Keratinocyte (primary cell): ENCODE data around the gene D2HGDH. TPM values are rescaled to one million over a fixed set of nuclear protein-coding genes. Genes with fewer than 3 reads are reported as not detected.

Experiments
- DNase-seq: peaks from one replicate; pipeline ENCODE4 v3.0.0-alpha.2; 2011; ENCODE audit warnings: low read depth, missing footprints, low spot score
- FAIRE-seq: peaks from 2 replicates; lab custom pipeline; 2011; peaks lifted over from hg19 to GRCh38; lab: Jason Lieb, UNC
- H2AFZ ChIP-seq: 2 replicates; pipeline ENCODE4 v1.6.0; 2012; ENCODE audit warnings: low read length, control low read depth, inconsistent platforms; ENCODE audit not compliant: control insufficient read depth
- H3K27ac ChIP-seq: 2 replicates; pipeline ENCODE4 v1.5.1; 2011; ENCODE audit warnings: low read length; ENCODE audit not compliant: control insufficient read depth, insufficient read depth
- H3K27me3 ChIP-seq: 3 replicates; pipeline ENCODE4 v1.6.0; 2011; ENCODE audit warnings: low read length; ENCODE audit not compliant: control insufficient read depth, insufficient read depth; ENCODE audit errors: extremely low read depth
- H3K36me3 ChIP-seq, 2 experiments: 2 replicates in 1 of 2; 3 replicates in 1 of 2; pipeline ENCODE4 v1.5.1; 2011; ENCODE audit warnings: low read length in 2 of 2, mild to moderate bottlenecking in 1 of 2; ENCODE audit not compliant: control insufficient read depth in 2 of 2, insufficient read depth in 2 of 2; ENCODE audit errors: extremely low read depth in 1 of 2
- H3K4me1 ChIP-seq: 3 replicates; pipeline ENCODE4 v1.5.1; 2011; ENCODE audit warnings: low read length; ENCODE audit not compliant: control insufficient read depth, insufficient read depth; ENCODE audit errors: extremely low read depth
- H3K4me2 ChIP-seq: 3 replicates; pipeline ENCODE4 v1.6.0; 2011; ENCODE audit warnings: low read depth, low read length; ENCODE audit not compliant: control insufficient read depth, insufficient read depth; ENCODE audit errors: extremely low read depth
- H3K4me3 ChIP-seq, 3 experiments: fragments of 200-600 bp in 1 of 3; sonication (generic) in 1 of 3; 2 replicates in 2 of 3; 3 replicates in 1 of 3; pipeline ENCODE4 v1.5.1; 2011 to 2016; ENCODE audit warnings: low read length in 3 of 3, mild to moderate bottlenecking in 3 of 3, control low read depth in 2 of 3, inconsistent platforms in 1 of 3, low read depth in 1 of 3, mixed read lengths in 1 of 3, mixed run types in 1 of 3, moderate library complexity in 1 of 3; ENCODE audit not compliant: control insufficient read depth in 2 of 3, insufficient read depth in 2 of 3; ENCODE audit errors: extremely low read depth in 1 of 3
- H3K79me2 ChIP-seq: 2 replicates; pipeline ENCODE4 v1.6.0; 2012; ENCODE audit warnings: low read length; ENCODE audit not compliant: control insufficient read depth, insufficient read depth
- H3K9ac ChIP-seq: 3 replicates; pipeline ENCODE4 v1.6.0; 2011; ENCODE audit warnings: low read length; ENCODE audit not compliant: control insufficient read depth, insufficient read depth; ENCODE audit errors: extremely low read depth
- H3K9me1 ChIP-seq: 3 replicates; pipeline ENCODE4 v1.6.0; 2011; ENCODE audit warnings: low read length; ENCODE audit not compliant: control insufficient read depth, insufficient read depth; ENCODE audit errors: extremely low read depth
- H3K9me3 ChIP-seq: 2 replicates; pipeline ENCODE4 v1.5.1; 2012; ENCODE audit warnings: low read depth, low read length; ENCODE audit not compliant: control insufficient read depth
- H4K20me1 ChIP-seq: 3 replicates; pipeline ENCODE4 v1.6.0; 2011; ENCODE audit warnings: low read length; ENCODE audit not compliant: control insufficient read depth, insufficient read depth; ENCODE audit errors: extremely low read depth
- CTCF ChIP-seq, 3 experiments: IDR thresholded peaks in 1 of 3; conservative IDR thresholded peaks in 1 of 3; optimal IDR thresholded peaks in 1 of 3; 2 replicates in 2 of 3; 3 replicates in 1 of 3; pipeline versions ENCODE3 to v1.5.1; 2011; ENCODE audit warnings: low read length in 3 of 3, mild to moderate bottlenecking in 3 of 3, moderate library complexity in 2 of 3, control low read depth in 1 of 3, inconsistent platforms in 1 of 3; ENCODE audit not compliant: insufficient read depth in 2 of 3; ENCODE audit errors: extremely low read depth in 1 of 3
- EZH2 ChIP-seq: IDR thresholded peaks from one replicate; pipeline ENCODE4 v1.6.1; 2012; ENCODE audit warnings: inconsistent platforms, mild to moderate bottlenecking, low read length, moderate library complexity
- dilution Hi-C: fragments of 300-500 bp; cut with MboI; formaldehyde crosslinking; loops from one replicate; pipeline ENCODE4 v1.7.0; 2020; ENCODE audit warnings: low sequenced_read_pairs; ENCODE audit not compliant: extremely low pct_ligation_motif_present
- polyA plus RNA-seq, 5 experiments: library from polyadenylated mRNA; depleted of rRNA in 3 of 5; stranded (reverse) in 3 of 5; stranded (forward) in 1 of 5; unstranded in 1 of 5; fragments of >200 nt; gene quantifications; 1 replicate in 1 of 5; 2 replicates in 3 of 5; 3 replicates in 1 of 5; pipeline versions ENCODE4 v1.2.1 to v1.2.3, GENCODE V29; 2011 to 2012; ENCODE audit warnings: missing spikeins in 2 of 5, low read depth in 1 of 5, low replicate concordance in 1 of 5

The D2HGDH gene
- polyA plus RNA-seq, 1 donor (not counting 4 experiments of a cell fraction or from before 2014, with no cell fraction given): 5.4 TPM

DNA sequence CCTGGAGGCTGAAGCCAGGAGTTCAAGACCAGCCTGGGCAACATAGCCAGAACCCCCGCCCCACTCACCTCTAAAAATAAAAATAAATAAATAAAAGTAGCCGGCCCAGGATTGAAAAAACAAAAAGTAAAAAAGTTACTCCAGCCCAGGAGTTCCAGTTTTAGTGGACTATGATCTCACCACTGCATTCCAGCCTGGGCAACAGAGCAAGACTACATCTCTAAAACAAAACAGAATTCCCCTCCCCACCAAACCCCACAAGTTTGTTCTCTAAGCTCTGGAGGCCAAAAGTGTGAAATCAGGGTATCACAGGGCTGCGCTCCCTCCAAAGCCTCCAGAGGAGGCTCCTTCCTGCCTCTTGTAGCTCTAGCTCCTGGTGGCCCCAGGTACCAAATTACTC, 1.7 kb downstream of the D2HGDH start:
- no peaks in the 10 kb centered on the region for H4K20me1 ChIP-seq
- peaks cover 2% of the 10 kb centered on the region for H3K9me1 ChIP-seq
- DNase-seq (no peak), FAIRE-seq (no peak)
- no peak overlapping the region for H2AFZ ChIP-seq
- TF ChIP-seq EZH2: no peak
- no peak for TF ChIP-seq CTCF (optimal IDR thresholded peaks at IDR 0.05 in 1 of 3, IDR thresholded peaks at IDR 0.05 in 1 of 3, conservative IDR thresholded peaks at IDR 0.05 in 1 of 3; ENCODE audit: extremely low read depth in 1 of 3, insufficient read depth in 2 of 3, low read length in 3 of 3)
- H3K9me3 ChIP-seq: no peaks in the 10 kb centered on the region
- H3K4me2 ChIP-seq: no peak overlapping the region
- H3K27me3 ChIP-seq: no peaks in the 10 kb centered on the region
- no peak overlapping the region for H3K9ac ChIP-seq
- dilution Hi-C loops: no loop called here
- no peak overlapping the region for H3K27ac ChIP-seq
- peaks cover 24% of the 10 kb centered on the region for H3K4me1 ChIP-seq
- H3K36me3 ChIP-seq: no peaks in the 10 kb centered on the region
- no peaks in the 10 kb centered on the region for H3K79me2 ChIP-seq
- H3K4me3 ChIP-seq: no peak overlapping the region

GRCh38 chr2:241738040-241738686, 3.7 kb downstream of the D2HGDH start:
- no peaks in the 10 kb centered on the region for H3K36me3 ChIP-seq
- H3K27me3 ChIP-seq: no peaks in the 10 kb centered on the region
- no peak overlapping the region for H3K27ac ChIP-seq
- H3K4me1 ChIP-seq: peaks cover 22% of the 10 kb centered on the region
- H4K20me1 ChIP-seq: no peaks in the 10 kb centered on the region
- H3K9me1 ChIP-seq: peaks cover 2% of the 10 kb centered on the region
- no peak overlapping the region for H3K4me2 ChIP-seq
- H3K9ac ChIP-seq: no peak overlapping the region
- no peak overlapping the region for H3K4me3 ChIP-seq
- no peak overlapping the region for H2AFZ ChIP-seq
- no peaks in the 10 kb centered on the region for H3K79me2 ChIP-seq
- FAIRE-seq: no peak
- TF ChIP-seq EZH2 (no peak), CTCF (optimal IDR thresholded peaks at IDR 0.05 in 1 of 3, IDR thresholded peaks at IDR 0.05 in 1 of 3, conservative IDR thresholded peaks at IDR 0.05 in 1 of 3; ENCODE audit: extremely low read depth in 1 of 3, insufficient read depth in 2 of 3, low read length in 3 of 3) (no peak)
- no peaks in the 10 kb centered on the region for H3K9me3 ChIP-seq
- no peak for DNase-seq
- dilution Hi-C loops: no loop called here
